WERI-Rb-1 (cell line): ENCODE data around the gene MFSD2A.

Experiments
- DNase-seq: peaks from one replicate; pipeline ENCODE4 v3.0.0-alpha.2; 2020
- H3K27ac ChIP-seq: fragments of 250-450 bp; sonication (Bioruptor Pico); 2 replicates; pipeline ENCODE4 v1.5.1; 2020; ENCODE audit warnings: mild to moderate bottlenecking, moderate library complexity
- H3K27me3 ChIP-seq: fragments of 250-450 bp; sonication (Bioruptor Pico); 2 replicates; pipeline ENCODE4 v1.5.1; 2021; ENCODE audit warnings: mild to moderate bottlenecking, low read depth, moderate library complexity; ENCODE audit not compliant: insufficient read depth, severe bottlenecking
- H3K36me3 ChIP-seq: fragments of 250-450 bp; sonication (Bioruptor Pico); 2 replicates; pipeline ENCODE4 v1.5.1; 2020; ENCODE audit warnings: mild to moderate bottlenecking, moderate library complexity
- H3K4me3 ChIP-seq: 2 replicates; pipeline ENCODE4 v1.5.1; 2011; ENCODE audit warnings: low read depth, mild to moderate bottlenecking, control low read depth, low read length
- H3K9me3 ChIP-seq: fragments of 250-450 bp; sonication (Bioruptor Pico); 2 replicates; pipeline ENCODE4 v1.5.1; 2021; ENCODE audit warnings: mild to moderate bottlenecking, moderate library complexity; ENCODE audit not compliant: severe bottlenecking
- CTCF ChIP-seq: IDR thresholded peaks from 2 replicates; pipeline ENCODE4 v1.5.1; 2011; ENCODE audit warnings: low read depth, mild to moderate bottlenecking, control low read depth, inconsistent platforms, low read length

Gene MFSD2A

GRCh38 chr1:39969048-39969447 is 14.1 kb downstream of the MFSD2A start:
- H3K27me3 ChIP-seq: no peaks in the 10 kb centered on the region
- no peak for DNase-seq
- no peaks in the 10 kb centered on the region for H3K9me3 ChIP-seq
- no peak overlapping the region for H3K4me3 ChIP-seq
- no peak overlapping the region for H3K27ac ChIP-seq
- H3K36me3 ChIP-seq: no peaks in the 10 kb centered on the region; the same call in 1 of the 2 replicates
- TF ChIP-seq CTCF: no peak

- no peak for TF ChIP-seq CTCF
- H3K27me3 ChIP-seq: no peaks in the 10 kb centered on the region
- no peak for DNase-seq
- no peak overlapping the region for H3K27ac ChIP-seq
- no peak overlapping the region for H3K4me3 ChIP-seq
- H3K36me3 ChIP-seq: no peaks in the 10 kb centered on the region; the same call in 1 of the 2 replicates
- no peaks in the 10 kb centered on the region for H3K9me3 ChIP-seq
Measured at GRCh38 chr1:39969531-39970270, 14.8 kb downstream of the MFSD2A start.

GRCh38 chr1:39970274-39970673 is 15.3 kb downstream of the MFSD2A start:
- H3K4me3 ChIP-seq: no peak overlapping the region
- H3K27ac ChIP-seq: no peak overlapping the region
- DNase-seq: no peak
- H3K27me3 ChIP-seq: no peaks in the 10 kb centered on the region
- no peak for TF ChIP-seq CTCF
- H3K9me3 ChIP-seq: no peaks in the 10 kb centered on the region
- H3K36me3 ChIP-seq: no peaks in the 10 kb centered on the region; the same call in 1 of the 2 replicates

GRCh38 chr1:39971138-39971537 is 16.2 kb downstream of the MFSD2A start:
- Histone ChIP-seq H3K36me3 (no peaks in the 10 kb centered on the region; the same call in 1 of the 2 replicates), H3K9me3 (no peaks in the 10 kb centered on the region)
- no peak for TF ChIP-seq CTCF

GRCh38 chr1:39973503-39974135 is 18.7 kb downstream of the MFSD2A start:
- Histone ChIP-seq H3K27me3 (no peaks in the 10 kb centered on the region), H3K9me3 (no peaks in the 10 kb centered on the region), H3K27ac (no peak overlapping the region), H3K4me3 (no peak overlapping the region), H3K36me3 (no peaks in the 10 kb centered on the region; the same call in 1 of the 2 replicates)
- TF ChIP-seq CTCF: peak; percentile 85
- DNase-seq: peak; percentile 75

More at GRCh38 chr1:39971138-39971537, 16.2 kb downstream of the MFSD2A start:
- H3K4me3 ChIP-seq: no peak overlapping the region
- H3K27ac ChIP-seq: no peak overlapping the region
- no peaks in the 10 kb centered on the region for H3K27me3 ChIP-seq
- no peak for DNase-seq
